ENCODE measurements around the gene CASQ1. TPM values are rescaled to one million over a fixed set of nuclear protein-coding genes. Genes with fewer than 3 reads are reported as not detected.

CASQ1 gene
- polyA plus RNA-seq, 1 donor from 2014 or later: not detected

DNA sequence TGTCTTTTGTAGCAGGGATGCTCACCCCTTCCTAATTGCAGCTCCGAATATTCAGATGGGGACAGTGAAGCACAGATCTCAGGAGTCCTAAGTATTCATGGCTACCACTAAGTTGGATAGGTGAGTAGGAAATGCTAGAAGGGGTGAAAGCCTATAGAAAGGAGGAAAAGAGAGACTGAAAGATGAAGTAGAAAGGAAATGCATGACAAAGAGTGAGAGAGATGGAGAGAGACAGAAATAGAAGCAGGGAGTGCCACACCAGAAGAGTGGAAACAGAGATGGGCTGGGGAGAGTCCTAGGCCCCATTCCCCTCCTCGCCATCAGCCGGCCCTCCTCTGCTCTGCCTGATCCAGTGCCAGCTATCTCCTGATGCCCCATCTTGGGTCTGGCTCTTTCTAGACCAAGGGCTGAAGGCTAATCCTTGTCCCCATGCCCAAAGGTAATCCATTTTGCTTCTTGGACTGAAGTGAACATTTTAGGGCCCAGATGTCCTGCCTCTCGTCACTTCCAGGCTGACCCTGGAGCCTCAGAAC lies 16.8 kb downstream of the CASQ1 start:
- no peak overlapping the region for H3K9ac ChIP-seq (ENCODE audit: low read length)
- peaks cover 25% of the 10 kb centered on the region for H3K79me2 ChIP-seq (replicated peaks; ENCODE audit: insufficient read depth, low read length)
- no peak overlapping the region for H2AFZ ChIP-seq (ENCODE audit: low read depth, low read length)
- TF ChIP-seq TAF1 (IDR thresholded peaks at IDR 0.05; ENCODE audit: low read depth) (no peak), EZH2 (IDR thresholded peaks at IDR 0.05; ENCODE audit: borderline replicate concordance, insufficient read depth, low read length, poor library complexity, severe bottlenecking) (no peak), EP300 (conservative IDR thresholded peaks at IDR 0.05; ENCODE audit: poor library complexity, severe bottlenecking) (no peak), SMC3 (conservative IDR thresholded peaks at IDR 0.05; ENCODE audit: poor library complexity) (no peak), POLR2AphosphoS5 (IDR thresholded peaks at IDR 0.05) (no peak), MXI1 (conservative IDR thresholded peaks at IDR 0.05; ENCODE audit: poor library complexity, severe bottlenecking) (no peak), REST (IDR thresholded peaks at IDR 0.05; ENCODE audit: borderline replicate concordance) (no peak), RAD21 (conservative IDR thresholded peaks at IDR 0.05) (no peak)
- TF ChIP-seq, protein P1, sequence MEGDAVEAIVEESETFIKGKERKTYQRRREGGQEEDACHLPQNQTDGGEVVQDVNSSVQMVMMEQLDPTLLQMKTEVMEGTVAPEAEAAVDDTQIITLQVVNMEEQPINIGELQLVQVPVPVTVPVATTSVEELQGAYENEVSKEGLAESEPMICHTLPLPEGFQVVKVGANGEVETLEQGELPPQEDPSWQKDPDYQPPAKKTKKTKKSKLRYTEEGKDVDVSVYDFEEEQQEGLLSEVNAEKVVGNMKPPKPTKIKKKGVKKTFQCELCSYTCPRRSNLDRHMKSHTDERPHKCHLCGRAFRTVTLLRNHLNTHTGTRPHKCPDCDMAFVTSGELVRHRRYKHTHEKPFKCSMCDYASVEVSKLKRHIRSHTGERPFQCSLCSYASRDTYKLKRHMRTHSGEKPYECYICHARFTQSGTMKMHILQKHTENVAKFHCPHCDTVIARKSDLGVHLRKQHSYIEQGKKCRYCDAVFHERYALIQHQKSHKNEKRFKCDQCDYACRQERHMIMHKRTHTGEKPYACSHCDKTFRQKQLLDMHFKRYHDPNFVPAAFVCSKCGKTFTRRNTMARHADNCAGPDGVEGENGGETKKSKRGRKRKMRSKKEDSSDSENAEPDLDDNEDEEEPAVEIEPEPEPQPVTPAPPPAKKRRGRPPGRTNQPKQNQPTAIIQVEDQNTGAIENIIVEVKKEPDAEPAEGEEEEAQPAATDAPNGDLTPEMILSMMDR (IDR thresholded peaks at IDR 0.05; ENCODE audit: poor library complexity, severe bottlenecking): no peak
- H3K9me2 ChIP-seq (ENCODE audit: insufficient read depth, low read length): no peaks in the 10 kb centered on the region
- H3K9me3 ChIP-seq (ENCODE audit: low read length): no peaks in the 10 kb centered on the region
- no peak overlapping the region for H3K27ac ChIP-seq (ENCODE audit: low read length)
- no peaks in the 10 kb centered on the region for H3K27me3 ChIP-seq (ENCODE audit: insufficient read depth, low read depth, low read length)
- peaks cover 2% of the 10 kb centered on the region for H3K36me3 ChIP-seq (ENCODE audit: insufficient read depth, low read length)
- no peak overlapping the region for H3K4me2 ChIP-seq (ENCODE audit: low read length)
- peaks cover 5% of the 10 kb centered on the region for H3F3A ChIP-seq (ENCODE audit: insufficient read depth, low read length, poor library complexity, severe bottlenecking)
- no peaks in the 10 kb centered on the region for H4K20me1 ChIP-seq (ENCODE audit: insufficient read depth)
- H3K4me3 ChIP-seq (ENCODE audit: low read length): peak overlapping the region; percentile 99

DNA sequence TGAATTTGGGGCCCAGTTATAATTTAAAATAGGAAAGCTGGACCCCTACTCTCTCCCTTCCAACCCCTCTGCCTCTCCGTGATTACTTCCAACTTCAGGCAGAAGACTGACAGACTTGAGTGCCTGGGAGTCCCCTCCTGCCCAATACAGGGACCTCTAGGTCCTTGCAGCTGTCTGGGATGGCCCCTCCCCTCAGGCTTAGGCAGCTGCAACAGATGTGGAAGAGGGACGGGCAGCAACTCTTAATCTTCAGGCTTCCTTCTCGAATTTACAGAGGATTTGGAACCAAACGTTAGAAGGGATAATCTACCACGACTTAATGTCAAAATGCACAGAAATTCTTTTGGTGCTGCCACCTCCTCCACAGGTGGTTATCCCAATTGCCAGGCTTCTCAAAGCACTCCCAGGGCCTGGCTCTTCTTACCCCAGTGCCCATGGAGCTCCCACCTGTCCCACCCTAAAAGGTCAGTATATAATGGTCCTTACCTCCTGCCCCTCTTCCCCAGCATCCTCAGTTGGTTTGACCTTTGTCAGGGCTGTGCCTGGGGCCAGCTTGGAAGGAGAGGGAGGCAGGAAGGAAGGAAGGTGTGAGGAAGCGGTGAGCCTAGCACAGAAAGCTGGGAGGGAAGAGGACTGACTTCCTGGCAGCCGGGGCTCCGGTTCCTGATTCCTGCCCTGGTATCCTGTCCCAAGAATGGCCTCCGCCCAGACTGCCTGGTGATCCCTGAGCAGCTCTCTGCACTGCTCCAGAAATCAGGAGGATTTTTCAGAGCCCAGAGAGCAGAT lies 17.6 kb downstream of the CASQ1 start:
- H3K9ac ChIP-seq (ENCODE audit: low read length): peak overlapping the region; percentile 51
- no peaks in the 10 kb centered on the region for H4K20me1 ChIP-seq (ENCODE audit: insufficient read depth)
- no peaks in the 10 kb centered on the region for H3K27me3 ChIP-seq (ENCODE audit: insufficient read depth, low read depth, low read length)
- H3K79me2 ChIP-seq (replicated peaks; ENCODE audit: insufficient read depth, low read length): peaks cover 29% of the 10 kb centered on the region
- H3K4me2 ChIP-seq (ENCODE audit: low read length): no peak overlapping the region
- peak overlapping the region; percentile 87 for H3K27ac ChIP-seq (ENCODE audit: low read length)
- no peak overlapping the region for H2AFZ ChIP-seq (ENCODE audit: low read depth, low read length)
- H3K36me3 ChIP-seq (ENCODE audit: insufficient read depth, low read length): peaks cover 10% of the 10 kb centered on the region
- TF ChIP-seq SMC3 (conservative IDR thresholded peaks at IDR 0.05; ENCODE audit: poor library complexity) (no peak), TAF1 (IDR thresholded peaks at IDR 0.05; ENCODE audit: low read depth) (no peak), RAD21 (conservative IDR thresholded peaks at IDR 0.05) (no peak), EP300 (conservative IDR thresholded peaks at IDR 0.05; ENCODE audit: poor library complexity, severe bottlenecking) (no peak), MXI1 (conservative IDR thresholded peaks at IDR 0.05; ENCODE audit: poor library complexity, severe bottlenecking) (no peak), POLR2AphosphoS5 (IDR thresholded peaks at IDR 0.05) (no peak), EZH2 (IDR thresholded peaks at IDR 0.05; ENCODE audit: borderline replicate concordance, insufficient read depth, low read length, poor library complexity, severe bottlenecking) (no peak), REST (IDR thresholded peaks at IDR 0.05; ENCODE audit: borderline replicate concordance) (no peak)
- TF ChIP-seq, protein P1 (IDR thresholded peaks at IDR 0.05; ENCODE audit: poor library complexity, severe bottlenecking): no peak
- H3K4me3 ChIP-seq (ENCODE audit: low read length): peak overlapping the region; percentile 56
- no peaks in the 10 kb centered on the region for H3K9me3 ChIP-seq (ENCODE audit: low read length)
- no peaks in the 10 kb centered on the region for H3K9me2 ChIP-seq (ENCODE audit: insufficient read depth, low read length)
- H3F3A ChIP-seq (ENCODE audit: insufficient read depth, low read length, poor library complexity, severe bottlenecking): peaks cover 5% of the 10 kb centered on the region
